NCI-H524 treated with DMSO at 0.1 percent for 48 hours (cell line): ENCODE measurements around the gene ZNF618.

Experiments used
- DNase-seq: peaks from one replicate; lab custom pipeline; 2025; lab: John Stamatoyannopoulos, UW

The ZNF618 gene

GRCh38 chr9:113876151-113876992, at the start of gene ZNF618:
Gene ZNF618, plus strand, starts transcription at chr9:113876309. Its CDS starts 72 bp downstream, at chr9:113876381.
- no peak for DNase-seq

- DNase-seq, result no peak
These were observed 47.9 kb upstream of the ZNF618 start for GRCh38 chr9:113828221-113828620.

GRCh38 chr9:113837334-113837733, 38.8 kb upstream of the ZNF618 start:
- no peak for DNase-seq

- DNase-seq, result no peak
These were observed 34.0 kb upstream of the ZNF618 start for GRCh38 chr9:113842086-113842485.

GRCh38 chr9:113844466-113844865, 31.6 kb upstream of the ZNF618 start:
- DNase-seq, result no peak

GRCh38 chr9:113851359-113851758, 24.8 kb upstream of the ZNF618 start:
- DNase-seq, result no peak

GRCh38 chr9:113851873-113852272, 24.2 kb upstream of the ZNF618 start:
- DNase-seq, result no peak

GRCh38 chr9:113853333-113853732, 22.8 kb upstream of the ZNF618 start:
- DNase-seq, result no peak

GRCh38 chr9:113854310-113854709, 21.8 kb upstream of the ZNF618 start:
- no peak for DNase-seq

GRCh38 chr9:113857875-113858274, 18.2 kb upstream of the ZNF618 start:
- DNase-seq, result no peak

GRCh38 chr9:113858282-113858681, 17.8 kb upstream of the ZNF618 start:
- DNase-seq, result no peak

- no peak for DNase-seq
These were observed 12.8 kb upstream of the ZNF618 start for GRCh38 chr9:113863345-113863744.

- no peak for DNase-seq
These were observed 7.6 kb upstream of the ZNF618 start for GRCh38 chr9:113868501-113868900.

- no peak for DNase-seq
These were observed 3.5 kb upstream of the ZNF618 start for GRCh38 chr9:113872485-113873143.

- DNase-seq, result no peak
These were observed 2.7 kb upstream of the ZNF618 start for GRCh38 chr9:113873446-113873845.

- DNase-seq, result no peak
These were observed 2.2 kb upstream of the ZNF618 start for GRCh38 chr9:113873926-113874325.

GRCh38 chr9:113875459-113876150, 504 bp upstream of the ZNF618 start:
- no peak for DNase-seq

GRCh38 chr9:113876993-113877368, 872 bp downstream of the ZNF618 start:
- no peak for DNase-seq

GRCh38 chr9:113879318-113879717, 3.2 kb downstream of the ZNF618 start:
- no peak for DNase-seq

- DNase-seq, result no peak
These were observed 3.8 kb downstream of the ZNF618 start for GRCh38 chr9:113879911-113880310.

- DNase-seq, result no peak
These were observed 6.1 kb downstream of the ZNF618 start for GRCh38 chr9:113882181-113882580.

GRCh38 chr9:113882636-113883164, 6.6 kb downstream of the ZNF618 start:
- DNase-seq, result no peak
